ENCODE measurements around the gene HOXB9. TPM values are rescaled to one million over a fixed set of nuclear protein-coding genes. Genes with fewer than 3 reads are reported as not detected.

The HOXB9 gene
- total and polyA plus RNA-seq, 2 donors from 2014 or later, result 29.2 to 45.8 TPM

GRCh38 chr17:48642059-48642842 lies 16.1 kb upstream of the HOXB9 start:
- intact Hi-C loops (cut with DNase I), result no loop called here
- FAIRE-seq (no peak), DNase-seq (peak in 4 of 5 donors; percentile 58 to 83 (median 70))
- no peak for TF ChIP-seq CTCF (IDR thresholded peaks at IDR 0.05; ENCODE audit: borderline replicate concordance, extremely low read depth, insufficient read depth)
- Histone ChIP-seq H3K27me3 (ENCODE audit: control insufficient read depth, insufficient read depth, low read length) (peaks cover 44% of the 10 kb centered on the region), H3K27ac (ENCODE audit: low read depth in 2 of 2, low read length in 2 of 2) (no peak overlapping the region), H3K4me3 (ENCODE audit: low read length in 3 of 3) (no peak overlapping the region), H3K36me3 (ENCODE audit: control insufficient read depth in 2 of 3, insufficient read depth in 3 of 3, low read length in 3 of 3) (no peaks in the 10 kb centered on the region), H3K4me1 (ENCODE audit: control insufficient read depth in 2 of 3, insufficient read depth in 2 of 3, low read depth in 1 of 3, low read length in 3 of 3) (no peaks in the 10 kb centered on the region), H3K9me3 (ENCODE audit: control insufficient read depth in 2 of 3, insufficient read depth in 1 of 3, low read length in 3 of 3) (no peaks in the 10 kb centered on the region), H3K9ac (ENCODE audit: low read length in 3 of 3) (no peak overlapping the region)

- no peaks in the 10 kb centered on the region for H3K36me3 ChIP-seq (ENCODE audit: control insufficient read depth in 2 of 3, insufficient read depth in 3 of 3, low read length in 3 of 3)
- H3K9me3 ChIP-seq (ENCODE audit: control insufficient read depth in 2 of 3, insufficient read depth in 1 of 3, low read length in 3 of 3), result no peaks in the 10 kb centered on the region
- H3K27me3 ChIP-seq (ENCODE audit: control insufficient read depth, insufficient read depth, low read length), result peaks cover 44% of the 10 kb centered on the region
- no peak overlapping the region for H3K4me3 ChIP-seq (ENCODE audit: low read length in 3 of 3)
- intact Hi-C loops (cut with DNase I), result no loop called here
- DNase-seq, result peak in 2 of 5 donors; percentile 27 to 55
- H3K27ac ChIP-seq (ENCODE audit: low read depth in 2 of 2, low read length in 2 of 2), result no peak overlapping the region
- no peak for TF ChIP-seq CTCF (IDR thresholded peaks at IDR 0.05; ENCODE audit: borderline replicate concordance, extremely low read depth, insufficient read depth)
- H3K9ac ChIP-seq (ENCODE audit: low read length in 3 of 3), result no peak overlapping the region
- no peak for FAIRE-seq
- H3K4me1 ChIP-seq (ENCODE audit: control insufficient read depth in 2 of 3, insufficient read depth in 2 of 3, low read depth in 1 of 3, low read length in 3 of 3), result no peaks in the 10 kb centered on the region
These were observed 15.4 kb upstream of the HOXB9 start for GRCh38 chr17:48641541-48642058.

GRCh38 chr17:48640858-48641180 lies 14.7 kb upstream of the HOXB9 start:
- no peak overlapping the region for H3K9ac ChIP-seq (ENCODE audit: low read length in 3 of 3)
- no peak for FAIRE-seq

More at GRCh38 chr17:48640858-48641180, 14.7 kb upstream of the HOXB9 start:
- Histone ChIP-seq H3K36me3 (ENCODE audit: control insufficient read depth in 2 of 3, insufficient read depth in 3 of 3, low read length in 3 of 3) (no peaks in the 10 kb centered on the region), H3K4me3 (ENCODE audit: low read length in 3 of 3) (no peak overlapping the region), H3K4me1 (ENCODE audit: control insufficient read depth in 2 of 3, insufficient read depth in 2 of 3, low read depth in 1 of 3, low read length in 3 of 3) (no peaks in the 10 kb centered on the region), H3K27me3 (ENCODE audit: control insufficient read depth, insufficient read depth, low read length) (peaks cover 49% of the 10 kb centered on the region), H3K27ac (ENCODE audit: low read depth in 2 of 2, low read length in 2 of 2) (no peak overlapping the region), H3K9me3 (ENCODE audit: control insufficient read depth in 2 of 3, insufficient read depth in 1 of 3, low read length in 3 of 3) (no peaks in the 10 kb centered on the region)
- DNase-seq, result no peak
- intact Hi-C loops (cut with DNase I), result no loop called here
- no peak for TF ChIP-seq CTCF (IDR thresholded peaks at IDR 0.05; ENCODE audit: borderline replicate concordance, extremely low read depth, insufficient read depth)

All from kidney (tissue), 14 donors.